DOHH2 (cell line): ENCODE measurements around the gene LIMS2.

Source experiments
- EZH2phosphoT487 ChIP-seq: fragments of 200-600 bp; sonication (generic); IDR thresholded peaks from 2 replicates; pipeline ENCODE4 v1.6.1; 2017; ENCODE audit warnings: borderline replicate concordance, mild to moderate bottlenecking, antibody characterized with exemption, low read length, moderate library complexity, mixed read lengths
- TF ChIP-seq, protein P1 (sequence below): fragments of 200-600 bp; sonication (generic); IDR thresholded peaks from one replicate; pipeline ENCODE4 v1.5.1; 2014; ENCODE audit warnings: antibody characterized with exemption, mild to moderate bottlenecking, low read depth, low read length; ENCODE audit not compliant: poor library complexity, severe bottlenecking

- TF ChIP-seq, protein P1, sequence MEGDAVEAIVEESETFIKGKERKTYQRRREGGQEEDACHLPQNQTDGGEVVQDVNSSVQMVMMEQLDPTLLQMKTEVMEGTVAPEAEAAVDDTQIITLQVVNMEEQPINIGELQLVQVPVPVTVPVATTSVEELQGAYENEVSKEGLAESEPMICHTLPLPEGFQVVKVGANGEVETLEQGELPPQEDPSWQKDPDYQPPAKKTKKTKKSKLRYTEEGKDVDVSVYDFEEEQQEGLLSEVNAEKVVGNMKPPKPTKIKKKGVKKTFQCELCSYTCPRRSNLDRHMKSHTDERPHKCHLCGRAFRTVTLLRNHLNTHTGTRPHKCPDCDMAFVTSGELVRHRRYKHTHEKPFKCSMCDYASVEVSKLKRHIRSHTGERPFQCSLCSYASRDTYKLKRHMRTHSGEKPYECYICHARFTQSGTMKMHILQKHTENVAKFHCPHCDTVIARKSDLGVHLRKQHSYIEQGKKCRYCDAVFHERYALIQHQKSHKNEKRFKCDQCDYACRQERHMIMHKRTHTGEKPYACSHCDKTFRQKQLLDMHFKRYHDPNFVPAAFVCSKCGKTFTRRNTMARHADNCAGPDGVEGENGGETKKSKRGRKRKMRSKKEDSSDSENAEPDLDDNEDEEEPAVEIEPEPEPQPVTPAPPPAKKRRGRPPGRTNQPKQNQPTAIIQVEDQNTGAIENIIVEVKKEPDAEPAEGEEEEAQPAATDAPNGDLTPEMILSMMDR = no peak
- no peak for TF ChIP-seq EZH2phosphoT487
Measured at GRCh38 chr2:127626175-127626574, 49.2 kb downstream of the LIMS2 start.
